H54 (cell line): ENCODE data around the gene NDUFC2.
A peak's percentile ranks its signal among the peaks of the same experiment; 100 is the strongest.
"Not testable (repeated sequence)": the region's sequence is repeated elsewhere in the genome, so short reads cannot be mapped to it uniquely, and the experiment has no call there.

Experiments used
- DNase-seq: peaks from one replicate; pipeline ENCODE4 v3.0.0; 2011; ENCODE audit warnings: low spot score, mixed read lengths; ENCODE audit not compliant: insufficient read length
- FAIRE-seq: peaks from 3 replicates; lab custom pipeline; 2011; peaks lifted over from hg19 to GRCh38; lab: Jason Lieb, UNC
- POLR2A ChIP-seq: IDR thresholded peaks from 2 replicates; pipeline ENCODE4 v1.6.1; 2011; ENCODE audit warnings: low read depth, mild to moderate bottlenecking, low read length

The NDUFC2 gene

GRCh38 chr11:78079232-78080083 lies at the start of gene NDUFC2:
Gene NDUFC2 (minus strand): TSS chr11:78079862. CDS start chr11:78079744, 118 bp downstream.
- no peak for FAIRE-seq
- peak; percentile 79 for DNase-seq
- peak; percentile 95 for TF ChIP-seq POLR2A

GRCh38 chr11:78127403-78127802 lies 47.7 kb upstream of the NDUFC2 start:
- FAIRE-seq (no peak), DNase-seq (no peak)

GRCh38 chr11:78112582-78113275 lies 33.1 kb upstream of the NDUFC2 start:
- TF ChIP-seq POLR2A: no peak
- DNase-seq (no peak), FAIRE-seq (no peak)

More at GRCh38 chr11:78127403-78127802, 47.7 kb upstream of the NDUFC2 start:
- no peak for TF ChIP-seq POLR2A

DNA sequence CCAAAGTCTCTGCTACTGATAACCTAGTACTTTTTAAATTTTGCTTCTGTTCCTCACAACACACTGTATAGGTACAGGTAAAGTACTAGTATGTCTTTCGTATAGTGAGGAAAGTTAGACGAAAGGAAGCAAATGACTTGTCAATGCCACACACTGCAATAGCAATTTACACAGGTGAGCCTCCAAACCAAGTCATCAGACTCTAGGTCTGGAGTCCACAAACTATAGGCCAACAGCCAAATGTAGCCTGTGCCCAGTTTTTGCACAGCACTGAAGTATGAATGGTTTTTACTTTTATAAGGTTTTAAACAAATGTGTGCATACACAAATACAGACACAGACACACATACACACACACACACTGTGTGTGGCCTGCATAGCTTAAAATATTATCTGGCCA lies 31.6 kb upstream of the NDUFC2 start:
- DNase-seq (no peak), FAIRE-seq (no peak)
- TF ChIP-seq POLR2A: no peak

DNA sequence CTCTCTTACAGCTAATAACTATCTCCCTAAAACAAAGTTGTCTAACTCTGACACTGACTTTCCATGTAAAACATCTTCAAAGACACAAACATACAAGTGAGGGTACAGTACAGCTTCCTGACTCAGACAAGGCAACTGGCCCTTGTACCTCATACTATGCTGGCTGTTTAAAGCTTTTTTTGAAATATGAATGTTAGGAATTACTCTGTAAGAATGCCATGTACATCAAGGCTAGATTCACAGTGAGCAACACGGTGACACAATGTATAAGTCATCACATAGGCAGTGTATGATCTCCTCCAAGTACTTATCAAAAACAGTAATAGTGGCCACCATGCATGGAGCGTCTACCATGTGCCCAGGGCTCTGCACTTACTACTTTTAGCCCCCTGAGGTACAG lies 31.2 kb upstream of the NDUFC2 start:
- DNase-seq (no peak), FAIRE-seq (no peak)
- TF ChIP-seq POLR2A: no peak

DNA sequence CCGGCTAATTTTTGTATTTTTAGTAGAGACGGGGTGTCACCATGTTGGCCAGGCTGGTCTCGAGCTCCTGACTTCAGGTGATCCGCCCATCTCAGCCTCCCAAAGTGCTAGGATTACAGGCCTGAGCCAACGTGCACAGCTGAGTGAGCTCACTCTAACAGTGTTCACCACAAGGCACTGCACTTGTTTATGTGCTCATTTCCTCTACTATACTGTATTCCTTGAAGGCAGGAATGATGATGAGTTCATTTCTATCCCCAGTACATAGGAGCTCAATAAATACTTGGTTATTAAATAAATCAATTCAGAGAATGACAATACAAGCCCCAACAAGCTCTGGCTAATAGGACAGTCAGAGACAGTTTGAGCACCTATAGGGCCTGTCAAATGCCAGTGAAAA lies 30.7 kb upstream of the NDUFC2 start:
- TF ChIP-seq POLR2A: no peak

DNA sequence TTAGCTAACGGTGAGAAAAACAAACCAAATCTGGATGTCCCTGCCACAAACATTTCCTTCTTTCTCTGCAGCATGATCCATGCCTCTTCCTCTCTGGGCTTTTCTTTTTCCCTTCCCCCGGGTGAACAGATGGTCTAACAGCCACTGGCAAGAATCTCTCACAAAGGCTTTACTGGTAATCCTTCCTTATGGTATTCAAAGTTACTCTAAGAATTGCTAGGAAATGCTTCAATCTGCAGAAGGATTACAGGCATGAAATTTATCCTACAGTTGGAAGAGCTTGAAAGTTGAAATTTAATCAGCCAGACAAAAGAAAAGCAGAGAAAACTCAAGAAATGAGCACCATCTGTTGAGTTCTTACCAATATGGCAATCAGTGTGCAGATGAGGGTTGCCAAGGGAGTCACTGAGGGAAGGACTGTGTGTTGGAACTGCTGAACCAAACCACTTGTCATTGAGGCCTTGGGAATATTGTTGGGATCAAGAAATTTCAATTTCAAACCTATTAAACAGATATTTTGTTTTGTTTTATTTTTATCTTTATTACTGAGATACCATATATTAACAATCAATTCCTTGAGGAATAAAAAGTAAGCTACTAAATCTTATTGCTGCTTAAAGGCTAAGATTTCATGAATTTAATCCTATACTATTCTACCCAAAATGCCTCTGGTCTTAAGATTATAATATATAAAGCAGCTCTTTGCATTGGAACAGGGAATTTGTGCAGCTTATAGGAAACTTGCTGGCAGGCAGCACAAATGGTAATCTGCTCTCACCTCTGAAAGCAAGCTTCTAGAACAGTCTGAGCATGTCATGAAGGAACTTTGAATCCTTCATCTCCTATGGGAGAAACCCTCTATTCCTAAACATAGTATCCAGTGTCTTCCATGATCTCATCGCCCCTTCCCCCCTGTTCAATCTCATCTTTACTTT lies 29.7 kb upstream of the NDUFC2 start:
- no peak for TF ChIP-seq POLR2A
- DNase-seq: no peak

More for the DNA sequence above, 30.7 kb upstream of the NDUFC2 start:
- DNase-seq (no peak), FAIRE-seq (no peak)

DNA sequence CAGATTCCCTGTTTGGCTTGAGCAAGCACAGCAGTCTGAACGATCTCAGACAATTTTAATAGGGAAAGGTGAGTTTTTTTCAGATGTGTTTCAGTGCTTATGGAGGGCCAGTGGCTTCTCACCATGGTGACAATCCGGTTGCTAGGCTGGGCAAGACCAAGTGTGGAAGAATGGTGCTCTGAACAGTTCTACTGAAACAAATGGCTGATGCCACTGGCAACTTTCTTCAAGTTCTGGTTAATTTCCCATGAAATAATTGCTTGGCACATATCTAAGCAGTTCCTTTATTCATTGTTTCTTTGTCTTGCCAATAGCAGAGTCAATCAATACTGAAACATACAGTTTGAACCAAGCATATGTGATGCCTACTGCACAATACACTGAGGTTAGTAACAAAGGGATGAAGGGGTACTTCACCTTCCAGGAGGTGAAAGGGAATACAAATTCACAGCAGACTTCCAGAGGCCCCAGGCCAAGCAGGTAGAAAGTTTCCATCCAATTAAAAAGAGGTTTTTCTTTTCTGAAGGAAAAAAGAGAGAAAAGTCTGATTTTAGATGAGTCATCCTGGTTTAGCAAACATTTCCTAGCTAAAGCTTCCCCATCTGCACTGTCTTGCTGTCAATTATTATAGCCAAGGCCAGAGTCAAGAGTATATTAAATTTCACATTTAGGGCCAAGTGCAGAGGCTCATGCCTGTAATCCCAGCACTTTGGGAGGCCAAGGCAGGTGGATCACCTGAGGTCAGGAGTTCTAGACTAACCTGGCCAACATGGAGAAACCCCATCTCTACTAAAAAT lies 21.2 kb upstream of the NDUFC2 start:
- no peak for DNase-seq
- no peak for FAIRE-seq
- no peak for TF ChIP-seq POLR2A

More for the DNA sequence above, 29.7 kb upstream of the NDUFC2 start:
- FAIRE-seq: no peak

DNA sequence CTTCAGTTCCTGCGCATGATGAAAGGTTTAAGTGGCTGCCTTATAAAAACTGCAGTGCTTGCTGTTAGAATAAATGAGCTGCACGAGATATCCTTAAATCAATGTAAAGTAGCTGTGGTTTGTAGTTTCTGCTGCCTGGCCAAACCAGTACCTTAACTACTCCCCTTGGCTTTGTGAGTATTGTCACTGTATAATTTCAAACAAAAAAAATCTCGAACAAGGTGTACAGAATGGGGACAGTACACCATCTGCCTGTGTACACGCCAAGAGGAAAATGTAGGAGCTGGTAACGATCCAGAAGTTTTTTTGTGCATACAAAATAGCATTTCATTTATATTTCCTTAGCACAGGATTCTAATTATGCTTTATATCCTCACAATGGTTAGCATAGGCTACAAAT lies 20.6 kb upstream of the NDUFC2 start:
- no peak for TF ChIP-seq POLR2A
- no peak for FAIRE-seq
- DNase-seq: no peak

GRCh38 chr11:78099666-78100065 lies 20.0 kb upstream of the NDUFC2 start:
- FAIRE-seq: no peak
- no peak for DNase-seq
- TF ChIP-seq POLR2A: no peak

DNA sequence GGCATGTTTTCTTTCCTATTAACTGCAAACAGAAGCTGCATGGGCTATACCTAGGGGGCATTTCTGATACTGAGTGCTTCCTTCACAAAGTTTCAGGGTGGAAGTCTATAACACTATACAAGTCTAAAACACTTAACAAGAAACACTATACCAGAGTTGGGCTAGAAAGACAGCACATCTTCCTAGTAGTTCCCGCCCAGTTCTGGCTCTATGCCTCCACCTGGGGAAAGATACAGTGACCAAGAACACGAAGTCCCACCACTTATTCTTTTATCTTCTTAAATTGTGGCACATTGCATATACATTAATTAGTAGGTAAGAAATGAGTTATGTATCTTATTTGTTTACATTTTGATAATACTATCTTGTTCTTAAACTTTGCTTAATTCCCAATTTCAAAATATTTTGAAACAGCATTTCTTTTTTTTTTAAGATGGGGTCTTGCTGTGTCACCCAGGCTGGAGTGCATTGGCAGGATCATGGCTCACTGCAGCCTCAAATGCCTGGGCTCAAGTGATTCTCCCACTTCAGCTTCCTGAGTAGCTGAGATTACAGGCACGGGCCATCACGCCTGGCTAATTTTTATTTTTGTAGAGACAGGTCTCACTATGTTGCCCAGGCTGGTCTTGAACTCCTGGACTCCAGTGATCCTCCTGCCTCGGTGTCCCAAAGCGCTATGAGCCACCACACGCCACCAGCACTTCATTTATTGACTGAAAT lies 18.2 kb upstream of the NDUFC2 start:
- no peak for TF ChIP-seq POLR2A
- DNase-seq (no peak), FAIRE-seq (no peak)

GRCh38 chr11:78094250-78094649 lies 14.6 kb upstream of the NDUFC2 start:
- FAIRE-seq (no peak), DNase-seq (no peak)
- no peak for TF ChIP-seq POLR2A

GRCh38 chr11:78086521-78087074 lies 6.9 kb upstream of the NDUFC2 start:
- DNase-seq, FAIRE-seq: not testable (repeated sequence)
